Adrenal gland (tissue), 5 donors: ENCODE results near the gene PIP4K2B.

ENCODE experiments used
- CTCF ChIP-seq, 6 experiments: fragments of 450-650 bp in 4 of 6; fragments of 200-600 bp in 2 of 6; sonication (generic) in 1 of 6; IDR thresholded peaks; 1 replicate in 5 of 6; 2 replicates in 1 of 6; pipeline versions ENCODE4 v1.5.1 to v1.8.0; 2016 to 2021; ENCODE audit warnings: antibody characterized with exemption in 6 of 6, mild to moderate bottlenecking in 2 of 6, moderate library complexity in 1 of 6
- POLR2A ChIP-seq, 2 donors: fragments of 450-650 bp; IDR thresholded peaks; one replicate each; pipeline ENCODE4 v1.6.1; 2017; ENCODE audit warnings: antibody characterized with exemption in 2 of 2, mild to moderate bottlenecking in 2 of 2, moderate library complexity in 1 of 2
- donor health status: DM: no; HTN: no; CAD: no.

- TF ChIP-seq POLR2A (IDR thresholded peaks at IDR 0.05) (no peak), CTCF (IDR thresholded peaks at IDR 0.05) (no peak)
Observed at GRCh38 chr17:38794221-38794620, 5.1 kb downstream of the PIP4K2B start.
